Fibroblast of villous mesenchyme (primary cell): ENCODE measurements around the gene RCBTB2. TPM values are rescaled to one million over a fixed set of nuclear protein-coding genes. Genes with fewer than 3 reads are reported as not detected.

Source experiments
- DNase-seq: peaks from one replicate; pipeline ENCODE4 v3.0.0-alpha.2; 2010; ENCODE audit warnings: low read depth
- H3K4me3 ChIP-seq: 2 replicates; pipeline ENCODE4 v1.5.1; 2011; ENCODE audit warnings: low read depth, mild to moderate bottlenecking, low read length
- CTCF ChIP-seq: IDR thresholded peaks from 2 replicates; pipeline ENCODE4 v1.5.1; 2012; ENCODE audit warnings: low read depth, mild to moderate bottlenecking, low read length; ENCODE audit not compliant: insufficient read depth
- total RNA-seq: library from RNA; depleted of rRNA; stranded (reverse); fragments of >200 nt; gene quantifications from 2 replicates; pipeline ENCODE4 v1.2.3, GENCODE V29; 2012

RCBTB2 gene
- total RNA-seq, 1 donor: 11.2 TPM

- DNase-seq: no peak
- TF ChIP-seq CTCF: no peak
- H3K4me3 ChIP-seq: no peak overlapping the region
Measured at GRCh38 chr13:48511621-48512230, 21.2 kb downstream of the RCBTB2 start.

- TF ChIP-seq CTCF: no peak
- no peak overlapping the region for H3K4me3 ChIP-seq
- DNase-seq: no peak
Measured at GRCh38 chr13:48510698-48511097, 22.2 kb downstream of the RCBTB2 start.

- no peak overlapping the region for H3K4me3 ChIP-seq
- no peak for DNase-seq
- no peak for TF ChIP-seq CTCF
Measured at GRCh38 chr13:48508011-48508410, 24.9 kb downstream of the RCBTB2 start.

- DNase-seq: no peak
Measured at GRCh38 chr13:48507021-48507420, 25.9 kb downstream of the RCBTB2 start.

GRCh38 chr13:48506092-48506701, 26.7 kb downstream of the RCBTB2 start:
- no peak overlapping the region for H3K4me3 ChIP-seq
- DNase-seq: no peak
- TF ChIP-seq CTCF: no peak

More at GRCh38 chr13:48507021-48507420, 25.9 kb downstream of the RCBTB2 start:
- TF ChIP-seq CTCF: no peak
- H3K4me3 ChIP-seq: no peak overlapping the region

GRCh38 chr13:48505597-48506091, 27.2 kb downstream of the RCBTB2 start:
- H3K4me3 ChIP-seq: no peak overlapping the region
- DNase-seq: no peak
- no peak for TF ChIP-seq CTCF
